Measurements from ENCODE around the gene MYBPC1. TPM values are rescaled to one million over a fixed set of nuclear protein-coding genes. Genes with fewer than 3 reads are reported as not detected.
A peak's percentile ranks its signal among the peaks of the same experiment; 100 is the strongest.

MYBPC1 gene
- total RNA-seq, 1 experiment from 2014 or later, result not detected

- BruUV-seq (replicated peaks), result no TSS peak
Measured at GRCh38 chr12:101664992-101665391, 70.2 kb downstream of the MYBPC1 start.

GRCh38 chr12:101666052-101666728, 71.4 kb downstream of the MYBPC1 start:
- H3K4me3 Mint-ChIP-seq (ENCODE audit: unreplicated experiment), result no peak overlapping the region
- H3K36me3 ChIP-seq (ENCODE audit: control insufficient read depth, insufficient read depth, low read length), result no peaks in the 10 kb centered on the region
- intact Hi-C loops (cut with micrococcal nuclease; ENCODE audit: unreplicated experiment), result no loop called here
- CTCF ChIA-PET, result no interaction called here
- peak overlapping the region; percentile 12 for H3K27ac Mint-ChIP-seq (ENCODE audit: unreplicated experiment)
- POLR2A ChIA-PET, result no interaction called here
- H3K4me1 Mint-ChIP-seq (ENCODE audit: low read depth, unreplicated experiment), result peaks cover 19% of the 10 kb centered on the region
- DNase-seq, result no peak
- H3K4me3 ChIP-seq (ENCODE audit: low read depth, low read length), result no peak overlapping the region
- BruUV-seq (replicated peaks), result no TSS peak
- H3K9me3 Mint-ChIP-seq (ENCODE audit: unreplicated experiment), result no peaks in the 10 kb centered on the region
- no peak for TF ChIP-seq CTCF (IDR thresholded peaks at IDR 0.05; ENCODE audit: insufficient read depth in 1 of 2, low read depth in 1 of 2, low read length in 1 of 2, severe bottlenecking in 1 of 2, unreplicated experiment in 1 of 2)
- H3K27me3 Mint-ChIP-seq (ENCODE audit: insufficient read depth, unreplicated experiment), result peaks cover 2% of the 10 kb centered on the region
- H3K36me3 Mint-ChIP-seq (ENCODE audit: insufficient read depth, unreplicated experiment), result peaks cover 6% of the 10 kb centered on the region
- peaks cover 7% of the 10 kb centered on the region; the same call in 1 of the 2 replicates for H3K4me1 ChIP-seq
- H3K27me3 ChIP-seq (replicated peaks; ENCODE audit: control insufficient read depth, insufficient read depth, low read length), result no peaks in the 10 kb centered on the region
- no peaks in the 10 kb centered on the region for H3K9me3 ChIP-seq

More at GRCh38 chr12:101664992-101665391, 70.2 kb downstream of the MYBPC1 start:
- peak overlapping the region; percentile 3 for H3K27ac Mint-ChIP-seq (ENCODE audit: unreplicated experiment)
- peaks cover 2% of the 10 kb centered on the region for H3K27me3 Mint-ChIP-seq (ENCODE audit: insufficient read depth, unreplicated experiment)
- ChIA-PET POLR2A (no interaction called here), CTCF (no interaction called here)
- no peaks in the 10 kb centered on the region for H3K9me3 Mint-ChIP-seq (ENCODE audit: unreplicated experiment)
- H3K36me3 Mint-ChIP-seq (ENCODE audit: insufficient read depth, unreplicated experiment), result peaks cover 6% of the 10 kb centered on the region
- H3K27me3 ChIP-seq (replicated peaks; ENCODE audit: control insufficient read depth, insufficient read depth, low read length), result no peaks in the 10 kb centered on the region
- H3K9me3 ChIP-seq, result no peaks in the 10 kb centered on the region
- H3K4me1 Mint-ChIP-seq (ENCODE audit: low read depth, unreplicated experiment), result peaks cover 8% of the 10 kb centered on the region
- intact Hi-C loops (cut with micrococcal nuclease; ENCODE audit: unreplicated experiment), result no loop called here
- H3K4me1 ChIP-seq, result peaks cover 2% of the 10 kb centered on the region; the same call in 1 of the 2 replicates
- no peak overlapping the region for H3K4me3 ChIP-seq (ENCODE audit: low read depth, low read length)
- no peaks in the 10 kb centered on the region for H3K36me3 ChIP-seq (ENCODE audit: control insufficient read depth, insufficient read depth, low read length)
- TF ChIP-seq CTCF (IDR thresholded peaks at IDR 0.05; ENCODE audit: insufficient read depth in 1 of 2, low read depth in 1 of 2, low read length in 1 of 2, severe bottlenecking in 1 of 2, unreplicated experiment in 1 of 2), result no peak
- no peak overlapping the region for H3K4me3 Mint-ChIP-seq (ENCODE audit: unreplicated experiment)
- no peak for DNase-seq

GRCh38 chr12:101667591-101667990, 72.8 kb downstream of the MYBPC1 start:
- Histone ChIP-seq H3K36me3 (ENCODE audit: control insufficient read depth, insufficient read depth, low read length) (no peaks in the 10 kb centered on the region), H3K4me1 (peaks cover 7% of the 10 kb centered on the region; the same call in 1 of the 2 replicates), H3K9me3 (no peaks in the 10 kb centered on the region), H3K27me3 (replicated peaks; ENCODE audit: control insufficient read depth, insufficient read depth, low read length) (no peaks in the 10 kb centered on the region), H3K4me3 (ENCODE audit: low read depth, low read length) (no peak overlapping the region)
- Mint-ChIP-seq H3K36me3 (ENCODE audit: insufficient read depth, unreplicated experiment) (peaks cover 6% of the 10 kb centered on the region), H3K4me1 (ENCODE audit: low read depth, unreplicated experiment) (peaks cover 22% of the 10 kb centered on the region), H3K27ac (ENCODE audit: unreplicated experiment) (no peak overlapping the region), H3K27me3 (ENCODE audit: insufficient read depth, unreplicated experiment) (peaks cover 2% of the 10 kb centered on the region), H3K9me3 (ENCODE audit: unreplicated experiment) (no peaks in the 10 kb centered on the region), H3K4me3 (ENCODE audit: unreplicated experiment) (no peak overlapping the region)
- CTCF ChIA-PET, result no interaction called here
- BruUV-seq (replicated peaks), result no TSS peak
- intact Hi-C loops (cut with micrococcal nuclease; ENCODE audit: unreplicated experiment), result no loop called here
- POLR2A ChIA-PET, result no interaction called here
- no peak for DNase-seq
- no peak for TF ChIP-seq CTCF (IDR thresholded peaks at IDR 0.05; ENCODE audit: insufficient read depth in 1 of 2, low read depth in 1 of 2, low read length in 1 of 2, severe bottlenecking in 1 of 2, unreplicated experiment in 1 of 2)

Measured in Caco-2 (cell line).